Measurements from ENCODE around the gene NTSR1.

NTSR1 gene

GRCh38 chr20:62716198-62716940, 7.7 kb downstream of the NTSR1 start:
- no peak for DNase-seq (ENCODE audit: low spot score)
- TF ChIP-seq CTCF (IDR thresholded peaks at IDR 0.05; ENCODE audit: borderline replicate concordance, control extremely low read depth, extremely low read depth, insufficient read depth, missing control alignments) = no peak
- in situ Hi-C loops (cut with MboI; ENCODE audit: low sequenced_read_pairs, unreplicated experiment) = no loop called here

GRCh38 chr20:62716941-62717310, 8.3 kb downstream of the NTSR1 start:
- in situ Hi-C loops (cut with MboI; ENCODE audit: low sequenced_read_pairs, unreplicated experiment) = no loop called here

GRCh38 chr20:62717933-62718332, 9.3 kb downstream of the NTSR1 start:
- no peak for TF ChIP-seq CTCF (IDR thresholded peaks at IDR 0.05; ENCODE audit: borderline replicate concordance, control extremely low read depth, extremely low read depth, insufficient read depth, missing control alignments)
- no peak for DNase-seq (ENCODE audit: low spot score)
- in situ Hi-C loops (cut with MboI; ENCODE audit: low sequenced_read_pairs, unreplicated experiment) = no loop called here

More at GRCh38 chr20:62716941-62717310, 8.3 kb downstream of the NTSR1 start:
- DNase-seq (ENCODE audit: low spot score) = no peak
- no peak for TF ChIP-seq CTCF (IDR thresholded peaks at IDR 0.05; ENCODE audit: borderline replicate concordance, control extremely low read depth, extremely low read depth, insufficient read depth, missing control alignments)

- TF ChIP-seq CTCF (IDR thresholded peaks at IDR 0.05; ENCODE audit: borderline replicate concordance, control extremely low read depth, extremely low read depth, insufficient read depth, missing control alignments) = no peak
- DNase-seq (ENCODE audit: low spot score) = no peak
- in situ Hi-C loops (cut with MboI; ENCODE audit: low sequenced_read_pairs, unreplicated experiment) = no loop called here
These were observed 9.9 kb downstream of the NTSR1 start for GRCh38 chr20:62718546-62718945.

- no peak for DNase-seq (ENCODE audit: low spot score)
- in situ Hi-C loops (cut with MboI; ENCODE audit: low sequenced_read_pairs, unreplicated experiment) = no loop called here
These were observed 10.8 kb downstream of the NTSR1 start for GRCh38 chr20:62719250-62719935.

More at GRCh38 chr20:62719250-62719935, 10.8 kb downstream of the NTSR1 start:
- TF ChIP-seq CTCF (IDR thresholded peaks at IDR 0.05; ENCODE audit: borderline replicate concordance, control extremely low read depth, extremely low read depth, insufficient read depth, missing control alignments) = no peak

Measured in GM13976 (cell line).